Measurements from ENCODE around the gene GALNT14. TPM values are rescaled to one million over a fixed set of nuclear protein-coding genes. Genes with fewer than 3 reads are reported as not detected.

Gene GALNT14
- total RNA-seq, 4 donors from 2014 or later = 1.00 TPM; not detected in 3

- 70% methylated on average over 5 of the region's 5 CpGs; no CpG with 5 or more reads in 1 of the 2 donors for whole genome bisulfite sequencing, 2 donors (ENCODE audit: low coverage in 1 of 2)
- no peak for TF ChIP-seq EP300 (IDR thresholded peaks at IDR 0.05; ENCODE audit: low read depth)
- TF ChIP-seq POLR2AphosphoS5 (IDR thresholded peaks at IDR 0.05) = no peak
- TF ChIP-seq CTCF (IDR thresholded peaks at IDR 0.05) = no peak
- TF ChIP-seq POLR2A (IDR thresholded peaks at IDR 0.05) = no peak
These were observed 271.3 kb downstream of the GALNT14 start for GRCh38 chr2:30866974-30867373.

GRCh38 chr2:30865892-30866681 is 272.2 kb downstream of the GALNT14 start:
- DNase-seq = no peak
- intact Hi-C loops (cut with DNase I; ENCODE audit: low total_unique reads) (no loop called here), in situ Hi-C loops (cut with MboI; ENCODE audit: low pct_ligation_motif_present in 1 of 4, low pct_unique_long_range_greater_than_20kb in 1 of 4, low sequenced_read_pairs in 3 of 4) (loop anchor here in 1 of 4 donors (10.0 kb wide), 1 partner anchor 141 kb away; no protein-coding TSS in a partner anchor)
- no peaks in the 10 kb centered on the region for H3K27me3 ChIP-seq
- no peak overlapping the region for H3K4me3 ChIP-seq
- WGBS, 2 donors (ENCODE audit: low coverage in 1 of 2) = 74 to 81% methylated on average over 6 to 10 of the region's 10 CpGs
- no peak overlapping the region for H3K27ac ChIP-seq
- H3K36me3 ChIP-seq = no peaks in the 10 kb centered on the region
- H3K9me3 ChIP-seq = no peaks in the 10 kb centered on the region
- no peaks in the 10 kb centered on the region for H3K4me1 ChIP-seq
- no peak for TF ChIP-seq CTCF (IDR thresholded peaks at IDR 0.05)
- TF ChIP-seq POLR2AphosphoS5 (IDR thresholded peaks at IDR 0.05) = no peak
- no peak for TF ChIP-seq POLR2A (IDR thresholded peaks at IDR 0.05)
- TF ChIP-seq EP300 (IDR thresholded peaks at IDR 0.05; ENCODE audit: low read depth) = no peak

More at GRCh38 chr2:30866974-30867373, 271.3 kb downstream of the GALNT14 start:
- in situ Hi-C loops (cut with MboI; ENCODE audit: low pct_ligation_motif_present in 1 of 4, low pct_unique_long_range_greater_than_20kb in 1 of 4, low sequenced_read_pairs in 3 of 4) = loop anchor here in 1 of 4 donors (10.0 kb wide), 1 partner anchor 142 kb away; no protein-coding TSS in a partner anchor
- Histone ChIP-seq H3K27ac (no peak overlapping the region), H3K9me3 (no peaks in the 10 kb centered on the region), H3K27me3 (no peaks in the 10 kb centered on the region), H3K4me3 (no peak overlapping the region), H3K4me1 (no peaks in the 10 kb centered on the region), H3K36me3 (no peaks in the 10 kb centered on the region)
- DNase-seq = no peak
- intact Hi-C loops (cut with DNase I; ENCODE audit: low total_unique reads) = no loop called here

GRCh38 chr2:30865243-30865642 is 273.0 kb downstream of the GALNT14 start:
- Histone ChIP-seq H3K9me3 (no peaks in the 10 kb centered on the region), H3K36me3 (no peaks in the 10 kb centered on the region), H3K27me3 (no peaks in the 10 kb centered on the region), H3K27ac (no peak overlapping the region), H3K4me1 (no peaks in the 10 kb centered on the region), H3K4me3 (no peak overlapping the region)
- in situ Hi-C loops (cut with MboI; ENCODE audit: low pct_ligation_motif_present in 1 of 4, low pct_unique_long_range_greater_than_20kb in 1 of 4, low sequenced_read_pairs in 3 of 4) (loop anchor here in 1 of 4 donors (10.0 kb wide), 1 partner anchor 140 kb away; no protein-coding TSS in a partner anchor), intact Hi-C loops (cut with DNase I; ENCODE audit: low total_unique reads) (no loop called here)
- 52% methylated on average over 1 of the region's 1 CpG; no CpG with 5 or more reads in 1 of the 2 donors for WGBS, 2 donors (ENCODE audit: low coverage in 1 of 2)
- TF ChIP-seq EP300 (IDR thresholded peaks at IDR 0.05; ENCODE audit: low read depth) (no peak), POLR2A (IDR thresholded peaks at IDR 0.05) (no peak), CTCF (IDR thresholded peaks at IDR 0.05) (no peak), POLR2AphosphoS5 (IDR thresholded peaks at IDR 0.05) (no peak)
- no peak for DNase-seq

- 47 to 51% methylated on average over 3 of the region's 3 CpGs for WGBS, 2 donors (ENCODE audit: low coverage in 1 of 2)
- Histone ChIP-seq H3K27ac (no peak overlapping the region), H3K27me3 (no peaks in the 10 kb centered on the region), H3K36me3 (no peaks in the 10 kb centered on the region), H3K4me3 (no peak overlapping the region), H3K9me3 (no peaks in the 10 kb centered on the region), H3K4me1 (no peaks in the 10 kb centered on the region)
- TF ChIP-seq POLR2AphosphoS5 (IDR thresholded peaks at IDR 0.05) (no peak), CTCF (IDR thresholded peaks at IDR 0.05) (peak; percentile 46 to 65 (median 60)), POLR2A (IDR thresholded peaks at IDR 0.05) (no peak), EP300 (IDR thresholded peaks at IDR 0.05; ENCODE audit: low read depth) (no peak)
- in situ Hi-C loops (cut with MboI; ENCODE audit: low pct_ligation_motif_present in 1 of 4, low pct_unique_long_range_greater_than_20kb in 1 of 4, low sequenced_read_pairs in 3 of 4) (loop anchor here in 1 of 4 donors (10.0 kb wide), 1 partner anchor 137 kb away; no protein-coding TSS in a partner anchor), intact Hi-C loops (cut with DNase I; ENCODE audit: low total_unique reads) (no loop called here)
- DNase-seq = peak; percentile 49
These were observed 276.1 kb downstream of the GALNT14 start for GRCh38 chr2:30862054-30862651.

Measured in transverse colon (tissue), 4 donors.